Fibroblast of pulmonary artery (primary cell): ENCODE measurements around the gene ARHGEF11.

Source experiments
- DNase-seq: peaks from one replicate; pipeline ENCODE4 v3.0.0-alpha.2; 2010; ENCODE audit warnings: low read depth
- H3K4me3 ChIP-seq: replicated peaks from 2 replicates; pipeline ENCODE4 v1.5.1; 2011; ENCODE audit warnings: low read depth, mild to moderate bottlenecking, control low read depth, low read length, moderate library complexity
- CTCF ChIP-seq: IDR thresholded peaks from 2 replicates; pipeline ENCODE4 v1.5.1; 2011; ENCODE audit warnings: mild to moderate bottlenecking, control low read depth, low read length, inconsistent platforms; ENCODE audit errors: missing control alignments

Gene ARHGEF11

GRCh38 chr1:156894711-156895454, 150.7 kb downstream of the ARHGEF11 start:
- H3K4me3 ChIP-seq: peak overlapping the region; percentile 63
- no peak for TF ChIP-seq CTCF
- DNase-seq: peak; percentile 49

- no peak for TF ChIP-seq CTCF
- peak overlapping the region; percentile 63 for H3K4me3 ChIP-seq
- no peak for DNase-seq
These were observed 151.5 kb downstream of the ARHGEF11 start for GRCh38 chr1:156894001-156894400.

GRCh38 chr1:156893048-156893953, 152.2 kb downstream of the ARHGEF11 start, which contains the start of gene PEAR1:
Gene PEAR1 (plus strand): TSS chr1:156893718. CDS start chr1:156903927, 10,209 bp downstream.
- H3K4me3 ChIP-seq: peak within 1 kb of the TSS; percentile 63
- peak; percentile 53 for DNase-seq
- TF ChIP-seq CTCF: no peak

- peak; percentile 80 for TF ChIP-seq CTCF
- H3K4me3 ChIP-seq: peak overlapping the region; percentile 38
- DNase-seq: peak; percentile 92
These were observed 153.1 kb downstream of the ARHGEF11 start for GRCh38 chr1:156892190-156893047.

- H3K4me3 ChIP-seq: no peak overlapping the region
- peak; percentile 90 for TF ChIP-seq CTCF
- peak; percentile 86 for DNase-seq
These were observed 155.6 kb downstream of the ARHGEF11 start for GRCh38 chr1:156889802-156890580.

GRCh38 chr1:156887734-156888133, 157.8 kb downstream of the ARHGEF11 start:
- TF ChIP-seq CTCF: no peak
- no peak overlapping the region for H3K4me3 ChIP-seq
- DNase-seq: no peak
